Stimulated activated CD8-positive, alpha-beta memory T cell treated with anti-CD3 and anti-CD28 coated beads, Interleukin-15, amount 100 ng/mL, for 1 hour (primary cell): ENCODE results near the gene BCLAF1.
"Not testable (repeated sequence)": the region's sequence is repeated elsewhere in the genome, so short reads cannot be mapped to it uniquely, and the experiment has no call there.

Source experiments
- DNase-seq: peaks from one replicate; pipeline ENCODE4 v3.0.0-alpha.2; 2020; ENCODE audit warnings: low read depth

BCLAF1 gene

DNA sequence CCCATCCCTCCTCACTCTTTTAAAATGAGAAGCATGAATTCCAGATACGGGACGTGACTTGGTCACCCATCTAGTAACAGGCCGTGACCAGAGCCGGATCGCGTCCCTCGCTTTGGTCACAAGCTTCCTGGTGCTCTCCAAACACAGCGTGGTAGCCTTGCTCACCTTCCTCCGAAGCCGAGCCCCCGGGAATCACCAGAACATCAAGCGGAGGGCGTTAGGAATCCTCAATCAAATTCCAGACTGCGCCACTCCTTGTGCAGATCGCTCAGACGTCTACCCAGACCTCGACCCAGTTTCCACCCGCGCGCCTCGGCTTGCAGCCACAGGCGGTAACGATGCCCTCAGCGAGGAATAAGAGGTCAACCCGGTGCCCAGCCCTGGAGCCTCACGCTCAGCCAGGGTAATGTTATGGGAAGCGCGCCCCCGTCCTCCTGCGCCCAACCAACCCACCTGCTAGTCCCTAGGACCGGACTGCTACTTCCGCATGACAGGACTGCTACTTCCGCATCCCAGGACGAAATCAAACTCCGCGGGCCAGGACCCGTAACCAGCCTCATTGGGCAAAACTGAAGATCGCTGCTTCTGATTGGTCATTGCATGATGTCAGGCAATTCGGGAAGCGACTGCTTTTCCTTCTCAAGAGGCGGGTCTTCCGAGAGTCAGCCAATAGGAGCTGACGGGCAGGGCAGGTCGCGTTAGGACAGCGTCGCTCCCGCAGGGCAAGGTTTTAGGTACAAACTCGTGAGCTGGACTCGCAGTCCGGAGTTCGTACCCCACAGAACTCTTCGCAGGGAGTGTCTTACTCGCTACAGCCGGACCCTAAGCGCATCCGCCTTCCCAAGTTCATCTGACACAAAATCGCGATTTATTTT is 39.6 kb downstream of the BCLAF1 start, which contains the start of gene MTFR2:
Gene MTFR2, minus strand, starts transcription at position 501 of the 875 bp plus-strand sequence. CDS start 1,212 bp downstream, outside the sequence.
- peak; percentile 84 for DNase-seq

DNA sequence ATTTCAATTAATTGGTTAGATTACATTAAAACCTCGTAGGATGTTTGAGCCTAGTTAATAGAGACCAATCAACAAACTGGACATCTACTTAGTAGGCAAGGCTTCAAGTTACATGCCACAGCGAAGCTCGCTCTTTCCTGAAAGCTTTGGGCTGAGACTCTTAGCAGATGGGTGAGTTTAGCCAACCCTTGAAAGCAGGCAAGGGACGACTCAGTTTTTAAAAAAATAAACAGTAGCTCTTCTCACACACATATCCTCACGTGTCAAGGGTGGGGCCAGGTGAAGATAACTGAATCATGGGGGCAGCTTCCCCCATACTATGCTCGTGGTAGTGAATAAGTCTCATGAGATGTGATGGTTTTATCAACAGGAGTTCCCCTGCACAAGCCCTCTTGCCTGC is 40.3 kb downstream of the BCLAF1 start:
- no peak for DNase-seq

GRCh38 chr6:136244061-136244616 is 45.5 kb downstream of the BCLAF1 start:
- no peak for DNase-seq

DNA sequence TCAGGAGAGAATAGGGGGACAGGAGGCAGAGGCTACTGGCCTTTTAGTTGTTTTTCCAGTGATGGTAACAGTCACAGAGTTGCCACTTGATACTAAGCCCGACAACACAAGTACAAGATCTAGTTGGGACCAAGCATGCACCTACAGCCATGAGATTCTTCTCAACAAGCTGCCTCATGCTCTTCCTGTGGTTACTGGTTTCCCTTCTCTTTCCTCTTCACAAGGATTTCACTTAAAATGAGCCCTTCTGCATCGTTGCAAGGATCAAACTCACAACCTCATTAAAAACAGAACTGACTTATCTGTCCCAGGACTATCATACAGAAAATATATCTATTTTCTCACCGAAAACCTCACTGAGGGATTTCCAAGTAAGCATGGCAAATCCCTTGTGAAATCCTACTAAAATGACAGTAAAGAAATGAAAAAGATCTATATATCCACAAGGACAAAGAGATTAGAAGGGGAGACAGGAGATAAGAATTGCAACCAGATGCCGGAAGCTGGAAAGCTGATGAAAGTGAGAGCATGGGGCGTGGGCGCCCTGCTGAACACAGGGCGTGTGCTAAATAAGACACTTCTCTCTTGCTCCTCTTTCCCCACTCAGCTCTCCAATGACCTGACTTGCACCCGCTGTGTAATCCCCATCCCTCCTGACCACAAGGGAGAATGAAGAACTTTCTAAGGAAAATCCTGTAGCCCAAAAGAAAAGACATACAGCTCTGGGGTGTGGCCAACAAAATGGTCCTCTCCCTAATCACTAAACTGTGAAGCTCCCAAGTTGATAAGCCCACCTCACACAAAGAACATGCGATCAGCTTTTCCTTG is 53.0 kb downstream of the BCLAF1 start:
- no peak for DNase-seq

DNA sequence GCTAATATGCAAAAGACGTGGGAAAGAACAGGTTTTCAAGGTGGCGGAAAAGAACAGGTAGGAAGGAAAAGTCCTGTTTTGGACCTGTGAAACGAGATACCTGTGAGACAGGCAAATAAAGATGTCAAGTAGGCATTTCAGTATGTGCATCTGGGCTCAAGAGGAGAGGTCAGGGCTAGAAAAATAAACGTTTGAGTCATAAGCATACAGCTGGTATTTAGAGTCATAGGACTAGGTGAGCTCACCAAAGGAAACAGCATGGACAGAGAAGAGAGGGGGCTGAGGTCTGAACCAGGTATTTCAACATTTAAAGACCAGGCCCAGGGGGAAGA is 54.4 kb downstream of the BCLAF1 start:
- no peak for DNase-seq

GRCh38 chr6:136232701-136233100 is 56.9 kb downstream of the BCLAF1 start:
- DNase-seq, result no peak

DNA sequence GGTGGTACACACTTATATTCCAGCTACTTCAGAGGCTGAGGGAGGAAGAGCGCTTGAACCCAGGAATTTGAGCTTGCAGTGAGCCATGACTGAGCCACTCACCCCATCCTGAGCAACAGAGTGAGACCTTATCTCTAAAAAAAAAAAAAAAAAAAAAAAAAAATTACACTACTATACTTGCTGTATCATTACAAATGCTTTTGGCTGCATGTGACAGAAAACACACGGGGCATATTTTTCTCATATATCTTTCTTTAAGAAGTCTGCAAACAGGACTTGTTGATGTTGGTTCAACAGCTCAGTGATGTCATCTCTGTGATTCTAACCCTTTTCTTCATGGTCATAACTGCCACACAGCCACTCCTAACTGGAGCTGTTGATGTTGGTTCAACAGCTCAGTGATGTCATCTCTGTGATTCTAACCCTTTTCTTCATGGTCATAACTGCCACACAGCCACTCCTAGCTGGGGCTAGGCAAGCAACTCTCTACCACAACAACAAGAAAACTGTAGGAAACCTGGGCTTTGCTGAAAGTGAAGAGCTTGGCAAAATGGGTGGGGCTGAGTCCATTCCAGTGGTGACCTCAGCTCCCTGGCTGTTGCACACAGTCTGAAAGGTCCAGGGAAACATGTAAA is 59.3 kb downstream of the BCLAF1 start:
- DNase-seq, result no peak

- no peak for DNase-seq
Observed at GRCh38 chr6:136228814-136229213, 60.8 kb downstream of the BCLAF1 start.

DNA sequence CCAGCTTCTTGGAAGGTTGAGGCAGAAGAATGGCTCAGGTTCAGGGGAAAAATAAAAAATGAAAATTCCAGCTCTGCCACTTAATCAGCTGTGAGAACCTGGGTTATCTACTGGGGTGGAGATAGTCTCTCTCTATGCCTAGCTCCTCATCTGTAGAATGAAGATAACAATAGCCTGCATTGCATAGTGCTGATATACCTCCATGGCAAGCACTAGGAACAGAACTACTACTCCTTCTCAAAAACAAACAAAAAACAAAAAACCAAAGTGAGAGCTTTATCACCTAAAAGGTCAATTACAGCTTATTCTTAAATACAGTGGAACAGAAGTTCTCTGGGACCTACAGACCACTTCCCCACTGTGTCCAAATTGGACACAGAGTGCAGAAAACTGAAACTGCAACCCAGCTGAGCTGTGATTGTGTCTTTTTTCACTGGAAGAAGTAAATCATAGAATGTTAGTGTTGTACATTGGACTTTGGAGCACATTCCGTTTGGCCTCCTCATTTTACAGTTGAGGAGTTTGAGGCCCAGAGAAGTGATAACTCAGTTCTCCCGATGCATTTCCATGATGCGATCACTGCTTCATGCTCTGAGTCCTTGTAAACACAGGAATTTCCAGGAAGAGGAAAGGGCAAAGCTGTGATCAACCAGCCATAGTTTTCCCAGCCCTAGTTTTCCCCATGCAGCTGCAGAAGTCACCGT is 62.8 kb downstream of the BCLAF1 start:
- no peak for DNase-seq

- peak; percentile 41 for DNase-seq
Observed at GRCh38 chr6:136226027-136226673, 63.5 kb downstream of the BCLAF1 start.

- no peak for DNase-seq
Observed at GRCh38 chr6:136225496-136225895, 64.2 kb downstream of the BCLAF1 start.

DNA sequence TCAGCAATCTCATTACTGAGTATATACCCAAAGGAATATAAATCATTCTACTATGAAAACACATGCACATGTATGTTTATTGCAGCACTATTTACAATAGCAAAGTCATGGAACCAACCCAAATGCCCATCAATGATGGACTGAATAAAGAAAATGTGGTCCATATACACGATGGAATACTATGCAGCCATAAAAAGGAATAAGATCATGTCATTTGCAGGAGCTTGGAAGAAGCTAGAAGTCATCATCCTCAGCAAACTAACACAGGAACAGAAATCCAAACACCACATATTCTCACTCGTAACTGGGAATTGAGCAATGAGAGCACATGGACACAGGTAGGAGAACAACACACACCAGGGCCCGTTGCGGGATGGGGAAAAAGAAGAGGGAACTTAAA is 64.7 kb downstream of the BCLAF1 start:
- DNase-seq, result not testable (repeated sequence)

DNA sequence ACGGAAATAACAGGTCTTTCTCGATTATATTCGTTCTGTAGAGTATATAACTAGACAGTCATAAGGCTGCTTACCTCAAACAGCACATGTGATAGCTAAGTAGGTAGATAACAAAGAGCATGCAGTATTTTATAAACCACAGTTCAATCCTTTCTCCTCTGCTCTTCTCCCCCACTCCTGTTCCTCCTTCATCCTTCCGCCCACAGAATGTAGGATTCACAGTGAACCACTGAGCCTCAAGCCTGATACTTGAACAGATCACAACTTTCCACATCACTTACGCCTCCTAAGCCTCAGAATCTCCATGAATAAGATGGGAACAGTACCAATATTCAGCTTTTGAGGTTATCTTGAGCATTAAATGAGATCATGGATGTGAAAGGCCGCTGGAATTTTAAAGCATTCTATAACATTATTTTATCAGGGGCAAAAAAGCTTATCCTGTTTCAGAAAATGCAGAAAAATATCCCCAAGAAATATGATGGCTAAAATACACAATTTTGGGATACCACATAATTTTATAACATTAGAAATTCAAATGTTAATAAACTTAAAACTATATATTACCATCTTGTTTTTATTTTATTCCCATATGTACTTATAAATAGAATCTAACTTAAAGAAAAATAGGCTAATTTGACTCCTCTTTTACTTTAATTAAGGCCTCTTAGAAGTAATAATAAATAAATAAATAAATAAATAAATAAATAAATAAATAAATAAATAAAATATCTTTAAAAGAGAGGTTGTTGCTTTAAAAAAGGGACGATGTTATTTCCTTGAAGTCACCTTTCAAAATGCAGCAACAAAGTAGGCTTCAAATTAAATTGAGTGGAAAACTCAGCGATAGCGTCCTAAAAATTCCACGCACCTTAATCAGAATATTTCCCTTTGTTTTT is 72.9 kb downstream of the BCLAF1 start:
- DNase-seq, result no peak

GRCh38 chr6:136213853-136214252 is 75.8 kb downstream of the BCLAF1 start:
- no peak for DNase-seq

DNA sequence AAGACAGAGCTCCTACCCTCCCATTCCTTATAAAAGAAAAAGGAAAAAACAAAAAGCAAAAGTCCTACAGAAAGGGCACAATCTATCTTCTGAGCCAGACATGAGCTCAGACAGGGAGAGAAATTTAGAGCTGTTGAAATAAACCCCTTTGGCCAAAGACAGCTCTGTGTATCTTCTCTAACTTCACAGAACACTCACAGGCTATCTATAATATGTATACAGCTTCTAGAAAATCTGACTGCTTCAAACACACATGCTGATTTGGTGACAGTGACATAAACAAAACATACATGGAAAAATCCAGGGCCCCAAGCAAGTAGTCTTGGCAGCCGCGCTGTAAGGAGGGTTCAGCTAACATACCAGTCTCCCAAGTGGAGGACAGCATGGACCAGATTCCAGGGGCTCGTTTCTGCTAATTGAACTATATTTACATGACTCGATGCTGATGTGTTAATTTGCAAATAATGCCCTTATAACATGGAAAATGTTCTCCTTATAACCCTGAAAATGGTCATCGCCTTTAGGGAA is 76.6 kb downstream of the BCLAF1 start:
- no peak for DNase-seq

DNA sequence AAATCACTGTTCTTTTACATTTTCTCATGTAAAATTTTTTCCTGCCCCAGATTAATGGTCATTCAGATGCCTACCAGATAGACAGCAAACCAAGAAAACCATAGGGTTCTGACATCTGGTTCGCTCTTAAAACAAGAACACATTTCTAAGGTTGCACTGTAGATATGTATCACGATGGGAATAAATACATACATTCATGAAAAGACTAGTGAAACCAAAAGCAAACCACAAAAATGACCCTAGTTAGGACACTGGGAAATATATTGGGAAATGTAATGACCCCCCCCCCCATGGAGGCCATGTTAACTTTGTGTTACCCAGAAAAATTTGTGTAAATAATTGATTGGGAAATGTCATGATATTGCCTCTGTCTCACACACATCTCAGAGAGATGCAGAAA is 77.0 kb downstream of the BCLAF1 start:
- no peak for DNase-seq

GRCh38 chr6:136210398-136211165 is 79.1 kb downstream of the BCLAF1 start:
- DNase-seq, result no peak

GRCh38 chr6:136209496-136209895 is 80.2 kb downstream of the BCLAF1 start:
- DNase-seq, result no peak

GRCh38 chr6:136208783-136209182 is 80.9 kb downstream of the BCLAF1 start:
- no peak for DNase-seq
